ENCODE measurements around the gene NEURL1. TPM values are rescaled to one million over a fixed set of nuclear protein-coding genes. Genes with fewer than 3 reads are reported as not detected.
A peak's percentile ranks its signal among the peaks of the same experiment; 100 is the strongest.

NEURL1 gene
- total RNA-seq, 1 experiment from 2014 or later = 0.84 TPM

DNA sequence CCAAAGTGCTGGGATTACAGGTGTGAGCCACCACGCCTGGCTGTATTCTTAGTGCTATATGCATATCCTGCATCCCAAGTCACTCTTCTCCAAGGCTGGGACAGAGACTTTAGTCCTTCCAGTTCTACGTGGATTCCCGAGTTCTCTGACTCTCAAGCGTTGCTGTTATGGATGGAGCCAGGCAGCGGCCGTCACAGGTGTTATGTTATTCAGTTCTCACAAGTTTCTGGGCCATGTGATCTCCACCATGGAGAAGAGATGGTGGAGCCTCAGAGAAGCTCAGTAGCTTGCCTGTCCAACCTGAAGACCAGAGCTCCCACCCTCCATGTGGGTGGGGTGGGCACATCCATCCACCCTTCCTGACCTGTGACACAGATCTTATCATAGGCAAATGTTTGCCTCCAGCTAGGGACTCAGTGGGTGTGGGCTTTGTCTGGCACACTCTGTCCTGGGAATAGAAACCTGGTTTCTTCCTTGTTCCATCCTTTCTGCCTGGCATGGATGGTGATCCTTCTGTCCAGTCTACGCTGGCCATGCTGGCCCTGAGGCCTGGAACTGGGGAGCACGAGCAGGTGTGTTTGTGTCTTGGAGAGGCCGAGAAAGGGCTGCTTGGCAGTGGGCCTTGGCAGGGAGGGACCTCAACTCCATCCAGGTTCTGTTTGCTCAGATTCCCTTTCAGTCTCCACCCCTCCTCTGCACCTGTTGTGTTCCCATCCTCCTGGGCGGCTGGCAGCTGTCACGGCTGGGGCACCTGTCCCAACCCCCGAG, 55.3 kb downstream of the NEURL1 start:
- Mint-ChIP-seq H3K27ac (ENCODE audit: unreplicated experiment) (no peak overlapping the region), H3K9me3 (ENCODE audit: unreplicated experiment) (no peaks in the 10 kb centered on the region), H3K27me3 (ENCODE audit: insufficient read depth, unreplicated experiment) (no peaks in the 10 kb centered on the region), H3K36me3 (ENCODE audit: insufficient read depth, unreplicated experiment) (no peaks in the 10 kb centered on the region), H3K4me3 (ENCODE audit: unreplicated experiment) (no peak overlapping the region), H3K4me1 (ENCODE audit: low read depth, unreplicated experiment) (peaks cover 12% of the 10 kb centered on the region)
- POLR2A ChIA-PET = no interaction called here
- no peak overlapping the region for H3K4me3 ChIP-seq (ENCODE audit: low read depth, low read length)
- intact Hi-C loops (cut with micrococcal nuclease; ENCODE audit: unreplicated experiment) = no loop called here
- H3K4me1 ChIP-seq = no peaks in the 10 kb centered on the region
- BruUV-seq (replicated peaks) = no TSS peak
- DNase-seq = peak in 1 of 2 experiments; percentile 29
- CTCF ChIA-PET = no interaction called here
- no peaks in the 10 kb centered on the region for H3K36me3 ChIP-seq (ENCODE audit: control insufficient read depth, insufficient read depth, low read length)
- no peaks in the 10 kb centered on the region for H3K27me3 ChIP-seq (replicated peaks; ENCODE audit: control insufficient read depth, insufficient read depth, low read length)
- H3K9me3 ChIP-seq = no peaks in the 10 kb centered on the region
- TF ChIP-seq, protein P1, sequence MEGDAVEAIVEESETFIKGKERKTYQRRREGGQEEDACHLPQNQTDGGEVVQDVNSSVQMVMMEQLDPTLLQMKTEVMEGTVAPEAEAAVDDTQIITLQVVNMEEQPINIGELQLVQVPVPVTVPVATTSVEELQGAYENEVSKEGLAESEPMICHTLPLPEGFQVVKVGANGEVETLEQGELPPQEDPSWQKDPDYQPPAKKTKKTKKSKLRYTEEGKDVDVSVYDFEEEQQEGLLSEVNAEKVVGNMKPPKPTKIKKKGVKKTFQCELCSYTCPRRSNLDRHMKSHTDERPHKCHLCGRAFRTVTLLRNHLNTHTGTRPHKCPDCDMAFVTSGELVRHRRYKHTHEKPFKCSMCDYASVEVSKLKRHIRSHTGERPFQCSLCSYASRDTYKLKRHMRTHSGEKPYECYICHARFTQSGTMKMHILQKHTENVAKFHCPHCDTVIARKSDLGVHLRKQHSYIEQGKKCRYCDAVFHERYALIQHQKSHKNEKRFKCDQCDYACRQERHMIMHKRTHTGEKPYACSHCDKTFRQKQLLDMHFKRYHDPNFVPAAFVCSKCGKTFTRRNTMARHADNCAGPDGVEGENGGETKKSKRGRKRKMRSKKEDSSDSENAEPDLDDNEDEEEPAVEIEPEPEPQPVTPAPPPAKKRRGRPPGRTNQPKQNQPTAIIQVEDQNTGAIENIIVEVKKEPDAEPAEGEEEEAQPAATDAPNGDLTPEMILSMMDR (IDR thresholded peaks at IDR 0.05; ENCODE audit: insufficient read depth in 1 of 2, low read depth in 1 of 2, low read length in 1 of 2, severe bottlenecking in 1 of 2, unreplicated experiment in 1 of 2) = no peak

DNA sequence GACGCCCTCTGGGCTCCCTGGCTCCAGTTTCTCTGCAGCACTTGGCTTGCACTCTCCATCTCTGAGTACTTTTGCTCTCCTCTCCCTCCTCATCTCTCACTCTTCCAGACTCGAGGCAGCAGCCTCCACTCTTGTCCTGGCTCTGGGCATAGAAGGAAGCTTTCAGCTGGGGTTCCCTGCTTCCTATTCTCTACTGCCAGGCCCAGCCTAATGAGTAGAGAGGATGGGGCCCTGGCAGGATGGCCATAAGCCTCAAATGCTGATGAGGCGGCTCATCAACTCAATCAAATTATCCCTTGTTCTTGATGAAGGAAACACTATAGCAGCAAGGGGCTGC, 55.8 kb downstream of the NEURL1 start:
- no TSS peak for BruUV-seq (replicated peaks)
- Mint-ChIP-seq H3K27ac (ENCODE audit: unreplicated experiment) (no peak overlapping the region), H3K4me3 (ENCODE audit: unreplicated experiment) (no peak overlapping the region), H3K36me3 (ENCODE audit: insufficient read depth, unreplicated experiment) (no peaks in the 10 kb centered on the region), H3K27me3 (ENCODE audit: insufficient read depth, unreplicated experiment) (no peaks in the 10 kb centered on the region), H3K4me1 (ENCODE audit: low read depth, unreplicated experiment) (peaks cover 12% of the 10 kb centered on the region), H3K9me3 (ENCODE audit: unreplicated experiment) (no peaks in the 10 kb centered on the region)
- no peaks in the 10 kb centered on the region for H3K27me3 ChIP-seq (replicated peaks; ENCODE audit: control insufficient read depth, insufficient read depth, low read length)
- H3K4me3 ChIP-seq (ENCODE audit: low read depth, low read length) = no peak overlapping the region
- DNase-seq = peak in 1 of 2 experiments; percentile 20
- H3K36me3 ChIP-seq (ENCODE audit: control insufficient read depth, insufficient read depth, low read length) = no peaks in the 10 kb centered on the region
- intact Hi-C loops (cut with micrococcal nuclease; ENCODE audit: unreplicated experiment) = no loop called here
- ChIA-PET CTCF (no interaction called here), POLR2A (interaction anchor here (0.5 kb wide), 1 partner anchor 40 kb away, joined by 3 read pairs; no protein-coding TSS in a partner anchor)
- H3K4me1 ChIP-seq = no peaks in the 10 kb centered on the region
- TF ChIP-seq, protein P1 (IDR thresholded peaks at IDR 0.05; ENCODE audit: insufficient read depth in 1 of 2, low read depth in 1 of 2, low read length in 1 of 2, severe bottlenecking in 1 of 2, unreplicated experiment in 1 of 2) = no peak
- no peaks in the 10 kb centered on the region for H3K9me3 ChIP-seq

DNA sequence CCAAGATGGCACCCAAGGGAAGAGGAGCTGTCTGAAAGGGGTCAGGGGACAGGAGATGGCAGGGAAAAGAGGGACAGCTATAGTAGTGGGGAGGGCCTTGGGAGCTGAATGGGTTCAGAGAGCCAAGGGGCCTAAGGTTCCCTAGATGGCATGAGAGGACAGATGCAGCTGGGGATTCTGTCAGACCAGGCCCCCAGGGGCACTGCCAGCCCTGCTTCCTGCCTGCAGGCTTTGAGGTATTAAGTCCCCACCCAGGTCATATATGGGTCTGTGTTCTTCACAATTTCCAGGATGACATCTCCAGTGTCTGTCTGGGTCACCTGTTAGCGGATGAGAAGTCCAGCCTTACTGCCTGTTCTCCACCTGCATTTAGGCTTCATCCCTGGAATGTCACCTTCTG, 56.7 kb downstream of the NEURL1 start:
- intact Hi-C loops (cut with micrococcal nuclease; ENCODE audit: unreplicated experiment) = no loop called here
- peaks cover 12% of the 10 kb centered on the region for H3K4me1 Mint-ChIP-seq (ENCODE audit: low read depth, unreplicated experiment)
- ChIA-PET CTCF (no interaction called here), POLR2A (no interaction called here)
- Histone ChIP-seq H3K4me1 (no peaks in the 10 kb centered on the region), H3K36me3 (ENCODE audit: control insufficient read depth, insufficient read depth, low read length) (no peaks in the 10 kb centered on the region), H3K4me3 (ENCODE audit: low read depth, low read length) (no peak overlapping the region), H3K9me3 (no peaks in the 10 kb centered on the region), H3K27me3 (replicated peaks; ENCODE audit: control insufficient read depth, insufficient read depth, low read length) (no peaks in the 10 kb centered on the region)
- BruUV-seq (replicated peaks) = no TSS peak
- H3K36me3 Mint-ChIP-seq (ENCODE audit: insufficient read depth, unreplicated experiment) = no peaks in the 10 kb centered on the region
- TF ChIP-seq, protein P1 (IDR thresholded peaks at IDR 0.05; ENCODE audit: insufficient read depth in 1 of 2, low read depth in 1 of 2, low read length in 1 of 2, severe bottlenecking in 1 of 2, unreplicated experiment in 1 of 2) = no peak
- no peak overlapping the region for H3K27ac Mint-ChIP-seq (ENCODE audit: unreplicated experiment)
- no peak overlapping the region for H3K4me3 Mint-ChIP-seq (ENCODE audit: unreplicated experiment)
- no peaks in the 10 kb centered on the region for H3K27me3 Mint-ChIP-seq (ENCODE audit: insufficient read depth, unreplicated experiment)
- no peaks in the 10 kb centered on the region for H3K9me3 Mint-ChIP-seq (ENCODE audit: unreplicated experiment)
- DNase-seq = no peak

All from Caco-2 (cell line).